Glomerular visceral epithelial cell (primary cell): ENCODE data around the gene SPESP1.
A peak's percentile ranks its signal among the peaks of the same experiment; 100 is the strongest.

Source experiments
- DNase-seq: peaks from one replicate; pipeline ENCODE4 v3.0.0-alpha.2; 2016; ENCODE audit errors: extremely low spot score

SPESP1 gene

DNA sequence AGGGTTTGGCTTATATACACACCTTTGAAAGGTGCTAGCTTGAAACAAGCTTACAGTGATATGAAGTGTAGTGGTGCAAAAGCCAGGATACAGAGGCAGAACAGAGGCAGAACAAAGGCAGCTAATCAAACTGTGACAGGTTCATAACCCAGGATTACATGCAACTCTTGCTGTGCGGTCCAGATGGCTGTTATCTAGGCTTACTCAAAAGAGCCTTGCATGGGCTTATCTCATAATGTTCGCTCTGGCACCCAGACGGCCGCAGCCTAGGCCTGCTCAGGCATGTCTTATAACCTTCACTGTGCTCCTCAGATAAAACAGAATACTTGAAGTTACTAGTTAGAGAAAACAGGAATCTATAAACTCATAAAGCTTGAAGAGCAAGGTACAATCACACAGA lies 61.4 kb downstream of the SPESP1 start:
- no peak for DNase-seq

DNA sequence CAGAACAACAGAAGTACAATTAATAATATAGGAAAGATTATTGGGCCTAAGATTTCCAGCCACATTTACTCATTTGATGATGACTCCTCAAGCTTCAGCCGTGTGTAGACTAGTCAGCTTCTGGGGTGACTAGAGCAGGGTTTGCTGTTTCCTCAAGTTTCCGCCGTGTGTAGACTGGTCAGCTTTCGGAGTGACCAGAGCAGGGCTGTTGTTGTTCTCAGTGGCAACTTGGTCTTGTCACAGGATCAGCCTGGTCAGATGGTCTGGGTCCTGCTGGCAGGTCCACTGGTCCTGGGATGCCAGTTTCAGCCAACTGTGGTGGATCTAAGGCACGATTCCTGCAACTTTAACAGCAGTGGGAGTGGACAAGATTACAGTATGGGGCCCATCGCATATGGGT lies 62.4 kb downstream of the SPESP1 start:
- no peak for DNase-seq

DNA sequence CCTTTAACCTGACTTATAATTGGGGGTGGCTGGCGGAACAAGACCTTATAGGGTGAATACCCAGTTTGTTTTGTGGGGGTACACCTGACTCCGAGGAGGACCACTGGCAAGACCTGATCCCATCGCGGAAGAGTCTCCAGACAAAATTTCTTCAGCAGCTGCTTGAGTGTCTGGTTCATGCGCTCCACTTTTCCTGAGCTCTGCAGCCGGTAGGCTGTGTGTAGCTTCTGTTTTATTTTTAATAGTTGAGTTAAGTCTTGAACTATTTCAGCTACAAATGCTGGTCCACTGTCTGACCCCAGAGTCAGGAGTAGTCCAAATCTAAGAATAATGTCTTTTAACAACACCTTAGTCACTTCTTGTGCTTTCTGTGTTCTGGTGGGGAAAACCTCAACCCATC lies 63.0 kb downstream of the SPESP1 start:
- no peak for DNase-seq

DNA sequence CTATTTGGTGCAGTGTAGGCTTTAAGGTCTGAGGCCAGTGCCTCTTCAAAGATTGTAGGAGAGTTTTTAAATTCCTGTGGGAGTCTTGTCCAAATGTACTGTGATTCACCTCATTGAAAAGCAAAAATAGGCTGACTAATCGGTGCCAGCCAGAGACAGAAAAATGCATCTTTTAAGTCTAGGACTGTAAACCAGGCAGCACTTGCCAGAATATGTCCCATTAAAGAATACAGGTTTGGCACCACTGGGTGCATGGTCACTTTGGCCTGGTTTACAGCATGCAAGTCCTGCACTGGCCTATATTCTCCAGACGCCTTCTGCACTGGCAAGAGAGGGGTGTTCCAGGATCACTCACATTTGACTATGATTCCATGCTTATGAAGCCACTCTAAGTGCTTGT lies 63.8 kb downstream of the SPESP1 start:
- DNase-seq = peak; percentile 7

DNA sequence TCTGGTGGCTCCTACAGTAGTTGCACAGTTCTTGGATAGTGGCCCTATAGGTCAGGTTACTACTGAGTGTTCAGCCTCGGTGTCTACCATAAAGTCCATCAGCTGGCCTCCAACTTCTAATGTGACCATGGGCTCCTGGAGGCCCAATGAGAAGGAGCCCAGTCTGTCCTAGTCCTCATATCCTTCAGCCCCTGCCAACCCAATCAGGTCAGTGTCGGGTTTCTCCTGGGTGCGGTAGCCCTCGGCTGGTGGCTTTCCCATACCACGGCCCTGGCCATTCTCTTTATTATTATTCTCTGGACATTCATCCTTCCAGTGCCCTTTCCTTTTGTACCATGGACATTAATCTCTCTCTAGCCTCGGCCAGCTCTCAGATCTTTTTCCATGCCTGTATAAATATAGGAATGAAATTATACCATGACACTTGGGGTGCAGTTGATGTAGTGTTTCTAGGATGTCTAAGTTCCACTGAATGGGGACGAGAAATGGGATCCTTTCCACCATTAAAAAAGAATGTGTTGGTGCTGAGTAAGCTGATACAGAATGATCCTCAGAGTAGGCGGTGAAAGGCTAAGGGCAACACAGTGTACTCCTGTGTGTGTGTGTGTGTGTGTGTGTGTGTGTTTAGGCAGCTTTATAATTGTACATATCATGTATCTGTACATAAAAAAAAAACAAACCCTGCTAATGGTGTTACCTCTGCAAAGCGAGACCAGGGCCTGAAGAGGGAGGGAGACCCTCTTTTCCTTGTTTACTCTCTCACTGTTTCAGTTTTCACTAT lies 64.8 kb downstream of the SPESP1 start:
- no peak for DNase-seq
